GM23248 (cell line): ENCODE results near the gene ACACB.

Experiments used
- EZH2 ChIP-seq: fragments of 200-600 bp; sonication (generic); IDR thresholded peaks from 2 replicates; pipeline ENCODE4 v1.6.1; 2018; ENCODE audit warnings: antibody characterized with exemption, mild to moderate bottlenecking; ENCODE audit not compliant: insufficient read depth, poor library complexity, severe bottlenecking
- EZH2phosphoT487 ChIP-seq: fragments of 200-600 bp; sonication (generic); IDR thresholded peaks from 2 replicates; pipeline ENCODE4 v1.6.1; 2018; ENCODE audit warnings: antibody characterized with exemption, moderate library complexity, mild to moderate bottlenecking, low read depth; ENCODE audit not compliant: insufficient read depth

DNA sequence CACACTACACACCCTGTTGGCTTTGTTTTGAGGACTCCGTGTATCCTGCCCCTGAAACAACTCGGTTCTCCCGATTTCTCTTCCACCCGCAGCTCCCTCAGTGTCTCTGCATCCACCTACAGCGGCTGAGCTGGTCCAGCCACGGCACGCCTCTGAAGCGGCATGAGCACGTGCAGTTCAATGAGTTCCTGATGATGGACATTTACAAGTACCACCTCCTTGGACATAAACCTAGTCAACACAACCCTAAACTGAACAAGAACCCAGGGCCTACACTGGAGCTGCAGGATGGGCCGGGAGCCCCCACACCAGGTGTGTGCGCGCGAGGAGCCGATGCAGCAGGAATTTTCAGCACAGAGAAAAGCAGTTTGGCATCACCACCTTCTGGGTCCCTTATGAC is 33.6 kb upstream of the ACACB start:
- TF ChIP-seq EZH2phosphoT487, result no peak
- no peak for TF ChIP-seq EZH2
